K562 (cell line): Measurements from ENCODE around the gene CCT3. TPM values are rescaled to one million over a fixed set of nuclear protein-coding genes. Genes with fewer than 3 reads are reported as not detected.

Experiments
- ATAC-seq: fragments of 200-7000 bp; cut with Tn5 transposase; 3 replicates; pipeline ENCODE4 v1.9.1; 2020; ENCODE audit warnings: moderate library complexity
- BruUV-seq: library from RNA; stranded (reverse); fragments of 400-500 nt; replicated peaks from 2 replicates; lab custom pipeline; 2021; lab: Mats Ljungman, UMichigan
- CTCF ChIA-PET: fragments of 300-600 bp; formaldehyde crosslinking; extraction: SDS; loops from one replicate; lab custom pipeline; 2021; ENCODE audit warnings: low intra/inter-chr PET ratio; lab: Yijun Ruan, JAX
- POLR2A ChIA-PET: fragments of 300-600, 350-650 bp; sonication (Branson Sonifier 250); formaldehyde crosslinking; extraction: SDS; loops from one replicate; lab custom pipeline; 2021; ENCODE audit warnings: antibody characterized with exemption, inconsistent platforms; lab: Yijun Ruan, JAX
- DNase-seq, 4 experiments: peaks; one replicate each; pipeline versions ENCODE4 v3.0.0 to v3.0.0-alpha.2; 2011 to 2018; ENCODE audit warnings: low spot score in 3 of 4, mixed read lengths in 3 of 4; ENCODE audit errors: extremely low read depth in 1 of 4
- FAIRE-seq: peaks from 2 replicates; lab custom pipeline; 2011; peaks lifted over from hg19 to GRCh38; lab: Jason Lieb, UNC
- H2AFZ ChIP-seq: 2 replicates; pipeline ENCODE4 v1.6.0; 2011; ENCODE audit warnings: low read depth, low read length, control low read depth, inconsistent platforms
- H3K27ac ChIP-seq: fragments of 200-600 bp; 3 replicates; pipeline ENCODE4 v1.8.0; 2011; ENCODE audit warnings: low read depth, mild to moderate bottlenecking, control low read depth, inconsistent platforms, low read length, moderate library complexity, mixed read lengths; ENCODE audit errors: extremely low read depth
- H3K27me3 ChIP-seq, 2 experiments: fragments of 300-600 bp in 1 of 2; 2 replicates in 1 of 2; 3 replicates in 1 of 2; pipeline versions ENCODE4 v1.6.0 to v1.8.0; 2011; ENCODE audit warnings: inconsistent platforms in 2 of 2, low read length in 2 of 2, mild to moderate bottlenecking in 1 of 2, mixed read lengths in 1 of 2, moderate library complexity in 1 of 2; ENCODE audit not compliant: control insufficient read depth in 2 of 2, insufficient read depth in 2 of 2
- H3K36me3 ChIP-seq: fragments of 300-600 bp; 3 replicates; pipeline ENCODE4 v1.8.0; 2011; ENCODE audit warnings: mild to moderate bottlenecking, low read length, inconsistent platforms; ENCODE audit not compliant: control insufficient read depth, insufficient read depth
- H3K4me1 ChIP-seq, 2 experiments: fragments of 200-600 bp in 1 of 2; replicated peaks in 1 of 2; 2 replicates in 1 of 2; 3 replicates in 1 of 2; pipeline versions ENCODE4 v1.5.1 to v1.8.0; 2011; ENCODE audit warnings: inconsistent platforms in 2 of 2, low read length in 2 of 2, mild to moderate bottlenecking in 1 of 2, mixed read lengths in 1 of 2, moderate library complexity in 1 of 2; ENCODE audit not compliant: control insufficient read depth in 2 of 2, insufficient read depth in 2 of 2
- H3K4me2 ChIP-seq: 2 replicates; pipeline ENCODE4 v1.6.1; 2011; ENCODE audit warnings: low read length, control low read depth, inconsistent platforms, mixed read lengths; ENCODE audit not compliant: insufficient read depth
- H3K4me3 ChIP-seq: fragments of 200-600 bp; sonication (generic), shearing (Covaris generic); 2 replicates; pipeline ENCODE4 v1.5.1; 2016; ENCODE audit warnings: control low read depth, inconsistent platforms
- H3K79me2 ChIP-seq: fragments of 200-600 bp; 3 replicates; pipeline ENCODE4 v1.8.0; 2011; ENCODE audit warnings: low read length, inconsistent platforms; ENCODE audit not compliant: control insufficient read depth, insufficient read depth
- H3K9ac ChIP-seq, 2 experiments: 2 replicates each; pipeline versions ENCODE4 v1.6.0 to v1.6.1; 2011; ENCODE audit warnings: low read depth in 2 of 2, low read length in 2 of 2, control low read depth in 1 of 2, inconsistent platforms in 1 of 2, mild to moderate bottlenecking in 1 of 2, mixed read lengths in 1 of 2; ENCODE audit not compliant: insufficient read depth in 1 of 2
- H3K9me1 ChIP-seq: one replicate; pipeline ENCODE4 v1.6.0; 2011; ENCODE audit warnings: inconsistent platforms, mild to moderate bottlenecking, low read length, moderate library complexity; ENCODE audit not compliant: control insufficient read depth, insufficient read depth
- H3K9me3 ChIP-seq: replicated peaks from 2 replicates; pipeline ENCODE4 v1.5.1; 2011; ENCODE audit warnings: low read depth, low read length, inconsistent platforms; ENCODE audit not compliant: control insufficient read depth, insufficient read depth
- H4K20me1 ChIP-seq: replicated peaks from 2 replicates; pipeline ENCODE4 v1.6.1; 2011; ENCODE audit warnings: low read length, inconsistent platforms, mixed read lengths; ENCODE audit not compliant: control insufficient read depth, insufficient read depth
- CBX5 ChIP-seq: IDR thresholded peaks from 2 replicates; pipeline ENCODE4 v1.6.1; 2014; ENCODE audit warnings: low read depth, borderline replicate concordance
- ELK1 ChIP-seq: sonication (generic); formaldehyde crosslinking; IDR thresholded peaks from 2 replicates; pipeline ENCODE4 v1.8.1; 2022; ENCODE audit warnings: missing genetic modification reagents
- FOXA1 ChIP-seq: fragments of 450-650 bp; IDR thresholded peaks from 2 replicates; pipeline ENCODE4 v1.6.1; 2016; ENCODE audit warnings: mild to moderate bottlenecking, borderline replicate concordance
- HMGXB4 ChIP-seq: sonication (generic); formaldehyde crosslinking; IDR thresholded peaks from 2 replicates; pipeline ENCODE4 v1.8.1; 2023; ENCODE audit warnings: mild to moderate bottlenecking, missing genetic modification reagents
- NR2C1 ChIP-seq, 2 experiments: fragments of 450-650 bp; IDR thresholded peaks; 2 replicates each; pipeline ENCODE4 v1.6.1; 2017; ENCODE audit warnings: mild to moderate bottlenecking in 2 of 2, antibody characterized with exemption in 1 of 2, inconsistent platforms in 1 of 2, missing compliant biosample characterization in 1 of 2, missing genetic modification characterization in 1 of 2
- PATZ1 ChIP-seq: fragments of 250-450 bp; sonication (Bioruptor Pico); IDR thresholded peaks from 2 replicates; pipeline ENCODE4 v1.5.0; 2020; ENCODE audit warnings: mild to moderate bottlenecking, borderline replicate concordance
- PCBP1 ChIP-seq: fragments of 200-400 bp; formaldehyde crosslinking; IDR thresholded peaks from 2 replicates; pipeline ENCODE4 v1.6.1; 2018; ENCODE audit warnings: mild to moderate bottlenecking, low read depth, low read length; ENCODE audit not compliant: poor library complexity, severe bottlenecking
- SAFB2 ChIP-seq: fragments of 200-400 bp; formaldehyde crosslinking; IDR thresholded peaks from 2 replicates; pipeline ENCODE4 v1.6.1; 2018; ENCODE audit warnings: borderline replicate concordance, low read length, low read depth, moderate library complexity; ENCODE audit not compliant: severe bottlenecking
- ZNF124 ChIP-seq: sonication (generic); formaldehyde crosslinking; IDR thresholded peaks from 2 replicates; pipeline ENCODE4 v1.8.1; 2022; ENCODE audit warnings: missing genetic modification reagents
- ZNF778 ChIP-seq: fragments of 450-650 bp; formaldehyde crosslinking; IDR thresholded peaks from 2 replicates; pipeline ENCODE4 v1.4.0; 2020; ENCODE audit warnings: mild to moderate bottlenecking, moderate library complexity
- WGBS: fragments of 100-300 bp; shearing (Covaris generic); methylation state at CpG from one replicate; pipeline ENCODE4 v1.1.6; 2016; ENCODE audit warnings: low coverage, mixed read lengths; ENCODE audit not compliant: insufficient coverage; ENCODE audit errors: missing lambda C conversion rate; 5-methylcytosine and 5-hydroxymethylcytosine counted together
- in situ Hi-C: fragments of 300-500 bp; cut with MboI; formaldehyde crosslinking; loops from 4 replicates; pipeline ENCODE4 v1.15.0; 2018; ENCODE audit warnings: inconsistent platforms, mixed read lengths
- intact Hi-C: fragments of 100-400 bp; cut with micrococcal nuclease; formaldehyde crosslinking; loops from 2 replicates; pipeline ENCODE4 v1.14.2; 2022
- polyA plus RNA-seq, 8 experiments: library from polyadenylated mRNA; depleted of rRNA in 4 of 8; stranded (reverse) in 5 of 8; unstranded in 3 of 8; fragments of >200 nt; fragmentation: Nextera tagmentation in 2 of 8; fragmentation: Illumina TruSeq in 1 of 8; extraction: Ambion mirVana in 2 of 8; extraction: Trizol in 1 of 8; gene quantifications; 2 replicates each; pipeline versions ENCODE4 v1.2.1 to v1.2.3, GENCODE V29; 2011 to 2014; ENCODE audit warnings: inconsistent platforms in 1 of 8, missing spikeins in 1 of 8
- total RNA-seq, 7 experiments: library from RNA; depleted of rRNA in 6 of 7; stranded (reverse); fragments of >200 nt in 6 of 7; fragmentation: Illumina TruSeq in 2 of 7; extraction: Trizol in 2 of 7; gene quantifications; 2 replicates each; pipeline versions ENCODE4 v1.2.1 to v1.2.3, GENCODE V29; 2011 to 2021; ENCODE audit warnings: low replicate concordance in 1 of 7

Gene CCT3
- total and polyA plus RNA-seq, 9 of the 15 experiments (the other 6 are each of a cell fraction or from before 2014, with no cell fraction given): 475 to 1,167 (median 610) TPM

- Histone ChIP-seq H3K9ac (no peak overlapping the region), H3K27me3 (peaks cover 0 to 8% of the 10 kb centered on the region in 2 experiments; a peak in 3 of 5 replicates), H3K9me3 (no peaks in the 10 kb centered on the region), H3K36me3 (no peaks in the 10 kb centered on the region), H3K79me2 (no peaks in the 10 kb centered on the region), H3K4me3 (no peak overlapping the region), H3K4me2 (no peak overlapping the region), H3K9me1 (no peaks in the 10 kb centered on the region), H3K4me1 (no peaks in the 10 kb centered on the region), H4K20me1 (no peaks in the 10 kb centered on the region), H3K27ac (no peak overlapping the region), H2AFZ (no peak overlapping the region)
- TF ChIP-seq ZNF124 (no peak), SAFB2 (no peak), ELK1 (CRISPR knock-in tag) (no peak), PATZ1 (CRISPR knock-in tag) (no peak), FOXA1 (no peak), CBX5 (no peak), HMGXB4 (no peak), PCBP1 (no peak), NR2C1 (IDR thresholded peaks at IDR 0.05) (no peak), NR2C1 (tag; IDR thresholded peaks at IDR 0.05) (no peak), ZNF778 (CRISPR knock-in tag) (no peak)
- no peak for FAIRE-seq
- in situ Hi-C loops (no loop called here), intact Hi-C loops (no loop called here)
- ATAC-seq: no peak
- CTCF ChIA-PET: no interaction called here
- POLR2A ChIA-PET: interaction anchor here (0.8 to 1.0 kb wide), 3 partner anchors 15 to 105 kb away, joined by 3 to 5 read pairs (median 3); no protein-coding TSS in a partner anchor
- DNase-seq: no peak
- BruUV-seq: no TSS peak
- 4% methylated on average over 4 of the region's 4 CpGs for WGBS
Observed at GRCh38 chr1:156347331-156347730, 9.2 kb upstream of the CCT3 start.
